GM12878 (cell line): ENCODE measurements around the gene RCOR1. TPM values are rescaled to one million over a fixed set of nuclear protein-coding genes. Genes with fewer than 3 reads are reported as not detected.

Experiments
- ATAC-seq: fragments of 200-7000 bp; cut with Tn5 transposase; 3 replicates; pipeline ENCODE4 v1.9.1; 2020; ENCODE audit warnings: mild to moderate bottlenecking, moderate library complexity
- BruUV-seq: library from RNA; stranded (reverse); fragments of 400-500 nt; replicated peaks from 2 replicates; lab custom pipeline; 2021; lab: Mats Ljungman, UMichigan
- CTCF ChIA-PET: fragments of 300-600 bp; sonication (Branson Sonifier 250); formaldehyde crosslinking; extraction: SDS; loops from one replicate; lab custom pipeline; 2021; ENCODE audit warnings: inconsistent platforms; lab: Yijun Ruan, JAX
- POLR2A ChIA-PET: fragments of 350-600 bp; formaldehyde crosslinking; extraction: SDS; loops from one replicate; lab custom pipeline; 2021; ENCODE audit warnings: inconsistent platforms; lab: Charles Lee
- RAD21 ChIA-PET: fragments of 300-600 bp; sonication (Branson Sonifier 250); formaldehyde crosslinking; loops from one replicate; lab custom pipeline; 2023; ENCODE audit warnings: antibody characterized with exemption; ENCODE audit not compliant: unreplicated experiment; lab: Charles Lee
- SMC1A ChIA-PET: fragments of 300-600 bp; sonication (Branson Sonifier 250); formaldehyde crosslinking; loops from one replicate; lab custom pipeline; 2023; ENCODE audit not compliant: unreplicated experiment, uncharacterized antibody; lab: Charles Lee
- DNase-seq: peaks from one replicate; pipeline ENCODE4 v3.0.0-alpha.2; 2011; ENCODE audit warnings: low read depth, low spot score
- FAIRE-seq: peaks from 3 replicates; lab custom pipeline; 2011; peaks lifted over from hg19 to GRCh38; lab: Jason Lieb, UNC
- H2AFZ ChIP-seq: 2 replicates; pipeline ENCODE4 v1.6.0; 2011; ENCODE audit warnings: low read depth, low read length, control low read depth; ENCODE audit not compliant: control insufficient read depth
- H3K27ac ChIP-seq: 2 replicates; pipeline ENCODE4 v1.5.1; 2011; ENCODE audit warnings: control low read depth; ENCODE audit not compliant: control insufficient read depth, insufficient read depth
- H3K27me3 ChIP-seq, 2 experiments: replicated peaks in 1 of 2; 2 replicates each; pipeline versions ENCODE4 v1.6.0 to v1.6.1; 2011; ENCODE audit warnings: low read length in 1 of 2; ENCODE audit not compliant: control insufficient read depth in 2 of 2, insufficient read depth in 2 of 2
- H3K36me3 ChIP-seq, 2 experiments: 2 replicates each; pipeline ENCODE4 v1.5.1; 2011; ENCODE audit warnings: low read length in 1 of 2; ENCODE audit not compliant: control insufficient read depth in 2 of 2, insufficient read depth in 2 of 2
- H3K4me1 ChIP-seq: 2 replicates; pipeline ENCODE4 v1.6.1; 2011; ENCODE audit warnings: mild to moderate bottlenecking, low read length, moderate library complexity, mixed read lengths; ENCODE audit not compliant: control insufficient read depth, insufficient read depth
- H3K4me2 ChIP-seq: 2 replicates; pipeline ENCODE4 v1.6.0; 2011; ENCODE audit warnings: control low read depth; ENCODE audit not compliant: control insufficient read depth, insufficient read depth
- H3K4me3 ChIP-seq: fragments of 200-600 bp; sonication (generic); 2 replicates; pipeline ENCODE4 v1.5.1; 2016
- H3K79me2 ChIP-seq: 2 replicates; pipeline ENCODE4 v1.6.0; 2011; ENCODE audit warnings: low read length; ENCODE audit not compliant: control insufficient read depth, insufficient read depth
- H3K9ac ChIP-seq: 2 replicates; pipeline ENCODE4 v1.8.0; 2011; ENCODE audit warnings: low read length, control low read depth, mixed read lengths; ENCODE audit not compliant: control insufficient read depth, insufficient read depth
- H3K9me3 ChIP-seq: replicated peaks from 3 replicates; pipeline ENCODE4 v1.5.1; 2011; ENCODE audit warnings: mild to moderate bottlenecking, low read length; ENCODE audit not compliant: control insufficient read depth, insufficient read depth
- H4K20me1 ChIP-seq: 2 replicates; pipeline ENCODE4 v1.6.0; 2011; ENCODE audit not compliant: control insufficient read depth, insufficient read depth
- HDAC6 ChIP-seq: fragments of 200-600 bp; sonication (generic); IDR thresholded peaks from one replicate; pipeline ENCODE4 v1.8.0; 2017; ENCODE audit warnings: antibody characterized with exemption; ENCODE audit not compliant: unreplicated experiment
- NFIC ChIP-seq: IDR thresholded peaks from 2 replicates; pipeline ENCODE4 v1.6.1; 2012; ENCODE audit warnings: low read depth, mild to moderate bottlenecking, inconsistent platforms, low read length, moderate library complexity
- NFYB ChIP-seq: IDR thresholded peaks from 2 replicates; pipeline ENCODE4 v1.6.1; 2011; ENCODE audit warnings: low read depth, mild to moderate bottlenecking, low read length, improper control_type of control experiment, moderate library complexity; ENCODE audit not compliant: insufficient read depth
- SRF ChIP-seq, 2 experiments: IDR thresholded peaks; 2 replicates each; pipeline ENCODE4 v1.6.1; 2011; ENCODE audit warnings: low read depth in 2 of 2, low read length in 2 of 2, mild to moderate bottlenecking in 1 of 2, moderate library complexity in 1 of 2
- WGBS: methylation state at CpG from one replicate; pipeline ENCODE4 v1.1.6; 2016; ENCODE audit warnings: low lambda C conversion rate; ENCODE audit not compliant: insufficient replicate concordance, insufficient coverage; ENCODE audit errors: missing lambda C conversion rate; 5-methylcytosine and 5-hydroxymethylcytosine counted together
- in situ Hi-C: fragments of 300-500 bp; cut with MboI; formaldehyde crosslinking; loops from 9 replicates; pipeline ENCODE4 v1.14.3; 2018; ENCODE audit warnings: mixed read lengths
- intact Hi-C: fragments of 100-400 bp; cut with micrococcal nuclease; formaldehyde crosslinking; loops from one replicate; pipeline ENCODE4 v1.14.2; 2022; ENCODE audit not compliant: unreplicated experiment
- polyA plus RNA-seq, 11 experiments: library from polyadenylated mRNA; depleted of rRNA in 4 of 11; unstranded in 6 of 11; stranded (reverse) in 5 of 11; fragments of >200 nt; fragmentation: Nextera tagmentation in 4 of 11; fragmentation: Illumina TruSeq in 1 of 11; extraction: Ambion mirVana in 4 of 11; extraction: Trizol in 1 of 11; gene quantifications; 1 replicate in 1 of 11; 2 replicates in 10 of 11; pipeline versions ENCODE4 v1.2.1 to v1.2.3, GENCODE V29; 2011 to 2016; ENCODE audit warnings: inconsistent platforms in 2 of 11, missing spikeins in 2 of 11, low read depth in 1 of 11
- total RNA-seq, 4 experiments: library from RNA; depleted of rRNA in 3 of 4; stranded (reverse); fragments of >200 nt in 3 of 4; fragmentation: Illumina TruSeq in 1 of 4; extraction: Trizol in 1 of 4; gene quantifications; 2 replicates each; pipeline versions ENCODE4 v1.2.1 to v1.2.3, GENCODE V29; 2013 to 2021
- TF ChIP-seq, protein P1 (sequence below): IDR thresholded peaks from 2 replicates; pipeline ENCODE4 v1.6.1; 2012; ENCODE audit warnings: low read depth, low read length, improper control_type of control experiment

RCOR1 gene
- total and polyA plus RNA-seq, 10 of the 15 experiments (the other 5 are each of a cell fraction or from before 2014, with no cell fraction given) = 1.6 to 12.2 (median 4.4) TPM

DNA sequence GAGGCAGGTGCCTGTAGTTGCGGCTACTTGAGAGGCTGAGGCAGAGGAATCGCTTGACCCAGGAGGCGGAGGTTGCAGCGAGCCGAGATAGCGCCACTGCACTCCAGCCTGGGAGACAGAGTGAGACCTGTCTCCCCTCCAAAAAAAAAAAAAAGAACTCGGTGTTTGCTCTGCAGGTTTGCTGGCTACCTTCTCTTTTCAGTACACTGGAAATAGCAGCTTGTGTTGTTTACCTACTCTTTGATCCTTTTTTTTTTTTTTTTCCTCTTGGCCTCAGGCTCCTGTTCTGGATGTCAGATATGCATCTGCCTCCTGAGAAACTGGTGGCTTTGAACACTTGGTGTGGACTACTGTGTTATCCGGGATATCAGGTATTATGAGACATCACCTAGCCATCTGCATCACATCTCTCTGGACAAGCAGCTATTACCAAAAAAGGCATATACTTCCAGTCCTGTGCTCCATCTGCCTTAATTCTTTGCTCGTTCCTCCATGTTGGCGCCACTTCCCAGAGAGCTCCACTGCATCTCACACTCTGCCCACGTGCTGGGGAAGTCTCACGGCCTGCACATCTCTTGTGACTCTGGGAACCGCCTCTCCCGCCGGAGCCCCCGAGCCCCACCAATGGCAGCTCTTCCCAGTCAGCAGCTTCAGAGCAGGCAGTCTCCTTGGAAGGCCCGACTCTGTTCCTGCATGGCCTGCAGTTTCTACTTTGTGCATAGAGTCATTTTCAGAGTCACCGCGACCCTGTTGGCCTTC, 133.9 kb downstream of the RCOR1 start (continued):
- no peak for TF ChIP-seq HDAC6
- TF ChIP-seq SRF (IDR thresholded peaks at IDR 0.05; ENCODE audit: low read depth in 2 of 2, low read length in 2 of 2) = no peak

GRCh38 chr14:102727336-102728095, 135.1 kb downstream of the RCOR1 start:
- Histone ChIP-seq H3K4me2 (no peak overlapping the region), H3K9me3 (no peaks in the 10 kb centered on the region), H3K4me3 (no peak overlapping the region), H3K36me3 (peaks cover 10 to 46% of the 10 kb centered on the region in 2 experiments), H4K20me1 (no peaks in the 10 kb centered on the region), H3K27ac (no peak overlapping the region), H3K79me2 (no peaks in the 10 kb centered on the region), H3K9ac (no peak overlapping the region), H3K27me3 (no peaks in the 10 kb centered on the region), H2AFZ (no peak overlapping the region), H3K4me1 (no peaks in the 10 kb centered on the region; the same call in 1 of the 2 replicates)
- DNase-seq = no peak
- RAD21 ChIA-PET = no interaction called here
- no peak for FAIRE-seq
- no peak for ATAC-seq
- TF ChIP-seq, protein P1, sequence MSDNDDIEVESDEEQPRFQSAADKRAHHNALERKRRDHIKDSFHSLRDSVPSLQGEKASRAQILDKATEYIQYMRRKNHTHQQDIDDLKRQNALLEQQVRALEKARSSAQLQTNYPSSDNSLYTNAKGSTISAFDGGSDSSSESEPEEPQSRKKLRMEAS = no peak
- no peak for TF ChIP-seq NFIC
- TF ChIP-seq NFYB = no peak
- intact Hi-C loops = no loop called here
- in situ Hi-C loops = no loop called here
- WGBS = 98% methylated on average over 9 of the region's 9 CpGs
- CTCF ChIA-PET = interaction anchor here (1.3 to 2.7 kb wide), 2 partner anchors 10 to 33 kb away, joined by 3 to 6 read pairs; no protein-coding TSS in a partner anchor
- POLR2A ChIA-PET = interaction anchor here (0.6 kb wide), 1 partner anchor 55 kb away, joined by 5 read pairs; no protein-coding TSS in a partner anchor
- SMC1A ChIA-PET = no interaction called here
- BruUV-seq = no TSS peak
